Measurements from ENCODE around the gene TMEM214. TPM values are rescaled to one million over a fixed set of nuclear protein-coding genes. Genes with fewer than 3 reads are reported as not detected.
A peak's percentile ranks its signal among the peaks of the same experiment; 100 is the strongest.

Gene TMEM214
- total and polyA plus RNA-seq, 7 donors = 29.4 to 50.4 (median 35.8) TPM

DNA sequence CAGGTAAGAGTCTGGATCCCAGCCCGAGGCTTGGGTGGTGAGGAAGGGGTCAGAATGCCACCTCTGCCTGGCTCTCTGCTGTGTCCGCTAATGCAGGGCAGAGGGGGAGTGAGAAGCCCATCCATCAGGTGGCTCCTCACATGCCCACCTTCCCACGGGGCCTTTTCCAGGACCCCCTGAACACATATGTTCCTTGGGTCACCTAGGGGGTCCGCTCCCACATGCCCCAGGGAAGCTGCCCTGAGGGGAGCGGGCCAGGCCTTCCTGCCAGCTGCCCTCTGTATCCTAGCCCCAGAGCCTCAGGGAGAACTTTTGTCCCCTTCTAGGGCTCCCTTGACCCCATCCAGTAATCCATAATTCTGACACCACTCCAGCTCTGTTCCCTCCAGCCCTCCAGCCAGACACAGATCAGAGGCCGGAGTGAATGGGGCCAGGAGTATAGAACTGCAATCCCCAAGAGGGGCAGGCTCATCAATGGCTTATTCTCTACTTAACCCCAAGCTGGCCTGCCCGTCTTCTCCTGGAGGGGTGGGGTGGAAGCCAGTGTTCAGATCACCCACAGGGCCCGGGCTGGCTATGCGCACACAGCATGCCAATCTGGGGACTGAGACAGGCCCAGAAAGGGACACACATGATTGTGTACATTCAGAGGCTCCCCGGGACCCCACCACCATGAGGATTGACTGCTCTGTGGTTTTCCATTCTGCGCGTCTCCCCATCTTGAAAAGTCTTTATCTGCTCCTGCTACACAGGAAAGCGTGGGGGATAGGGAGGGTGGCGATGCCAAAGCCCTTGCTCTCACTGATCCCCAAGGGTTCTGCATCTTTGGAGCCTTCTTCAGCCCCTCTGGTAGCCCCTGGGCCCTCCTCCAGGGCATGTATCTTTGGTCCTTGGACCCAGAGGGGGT is 46.7 kb downstream of the TMEM214 start:
- Histone ChIP-seq H3K36me3 (ENCODE audit: insufficient read depth in 1 of 2, low read depth in 1 of 2) (no peaks in the 10 kb centered on the region), H3K4me1 (peaks cover 11% of the 10 kb centered on the region), H3K27me3 (ENCODE audit: insufficient read depth in 3 of 3, low read length in 2 of 3) (no peaks in the 10 kb centered on the region), H3K27ac (peak overlapping the region; percentile 67), H3K4me3 (peak overlapping the region; percentile 64), H3K9me3 (no peaks in the 10 kb centered on the region)
- DNase-seq = peak in 1 of 2 donors; percentile 18
- 48 to 56% (median 54%) methylated on average over 12 to 14 of the region's 14 CpGs for whole genome bisulfite sequencing, 3 donors
- intact Hi-C loops (cut with DNase I) = loop anchor here in 1 of 2 donors (5.0 kb wide), 1 partner anchor 42 kb away; no protein-coding TSS in a partner anchor
- ATAC-seq = no peak
- TF ChIP-seq, protein P1, sequence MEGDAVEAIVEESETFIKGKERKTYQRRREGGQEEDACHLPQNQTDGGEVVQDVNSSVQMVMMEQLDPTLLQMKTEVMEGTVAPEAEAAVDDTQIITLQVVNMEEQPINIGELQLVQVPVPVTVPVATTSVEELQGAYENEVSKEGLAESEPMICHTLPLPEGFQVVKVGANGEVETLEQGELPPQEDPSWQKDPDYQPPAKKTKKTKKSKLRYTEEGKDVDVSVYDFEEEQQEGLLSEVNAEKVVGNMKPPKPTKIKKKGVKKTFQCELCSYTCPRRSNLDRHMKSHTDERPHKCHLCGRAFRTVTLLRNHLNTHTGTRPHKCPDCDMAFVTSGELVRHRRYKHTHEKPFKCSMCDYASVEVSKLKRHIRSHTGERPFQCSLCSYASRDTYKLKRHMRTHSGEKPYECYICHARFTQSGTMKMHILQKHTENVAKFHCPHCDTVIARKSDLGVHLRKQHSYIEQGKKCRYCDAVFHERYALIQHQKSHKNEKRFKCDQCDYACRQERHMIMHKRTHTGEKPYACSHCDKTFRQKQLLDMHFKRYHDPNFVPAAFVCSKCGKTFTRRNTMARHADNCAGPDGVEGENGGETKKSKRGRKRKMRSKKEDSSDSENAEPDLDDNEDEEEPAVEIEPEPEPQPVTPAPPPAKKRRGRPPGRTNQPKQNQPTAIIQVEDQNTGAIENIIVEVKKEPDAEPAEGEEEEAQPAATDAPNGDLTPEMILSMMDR (IDR thresholded peaks at IDR 0.05) = no peak

DNA sequence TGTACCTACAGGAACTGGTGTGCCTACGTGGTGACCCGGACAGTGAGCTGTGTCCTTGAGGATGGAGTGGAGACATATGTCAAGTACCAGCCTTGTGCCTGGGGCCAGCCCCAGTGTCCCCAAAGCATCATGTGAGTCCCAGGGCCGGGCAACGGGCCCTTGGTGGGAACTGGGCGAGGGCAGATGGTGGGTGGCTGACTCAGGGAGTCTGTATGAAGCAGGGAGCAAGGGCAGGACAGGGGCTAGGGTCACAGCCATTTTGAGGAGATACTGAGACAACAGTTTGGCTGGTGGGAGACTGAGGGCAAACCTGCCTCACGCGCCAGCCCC is 47.3 kb downstream of the TMEM214 start:
- WGBS, 3 donors = 60 to 79% (median 61%) methylated on average over 7 of the region's 7 CpGs
- TF ChIP-seq, protein P1 (IDR thresholded peaks at IDR 0.05) = no peak
- Histone ChIP-seq H3K9me3 (no peaks in the 10 kb centered on the region), H3K4me3 (peak overlapping the region; percentile 64), H3K4me1 (peaks cover 14% of the 10 kb centered on the region), H3K27me3 (ENCODE audit: insufficient read depth in 3 of 3, low read length in 2 of 3) (no peaks in the 10 kb centered on the region), H3K36me3 (ENCODE audit: insufficient read depth in 1 of 2, low read depth in 1 of 2) (no peaks in the 10 kb centered on the region), H3K27ac (peak overlapping the region; percentile 67)
- intact Hi-C loops (cut with DNase I) = loop anchor here in 1 of 2 donors (5.0 kb wide), 1 partner anchor 43 kb away; no protein-coding TSS in a partner anchor
- ATAC-seq (no peak), DNase-seq (peak in 1 of 2 donors; percentile 18)

DNA sequence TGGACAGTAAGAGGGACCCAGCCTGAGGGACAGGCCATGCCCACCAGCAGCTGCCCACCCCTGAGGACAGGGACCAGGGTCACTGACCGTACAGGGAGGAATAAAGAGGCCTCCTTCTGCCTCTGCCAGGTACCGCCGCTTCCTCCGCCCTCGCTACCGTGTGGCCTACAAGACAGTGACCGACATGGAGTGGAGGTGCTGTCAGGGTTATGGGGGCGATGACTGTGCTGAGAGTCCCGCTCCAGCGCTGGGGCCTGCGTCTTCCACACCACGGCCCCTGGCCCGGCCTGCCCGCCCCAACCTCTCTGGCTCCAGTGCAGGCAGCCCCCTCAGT is 47.8 kb downstream of the TMEM214 start:
- Histone ChIP-seq H3K4me3 (peak overlapping the region; percentile 64), H3K27ac (no peak overlapping the region), H3K27me3 (ENCODE audit: insufficient read depth in 3 of 3, low read length in 2 of 3) (no peaks in the 10 kb centered on the region), H3K9me3 (no peaks in the 10 kb centered on the region), H3K36me3 (ENCODE audit: insufficient read depth in 1 of 2, low read depth in 1 of 2) (no peaks in the 10 kb centered on the region), H3K4me1 (peaks cover 19% of the 10 kb centered on the region)
- ATAC-seq (no peak), DNase-seq (peak in 1 of 2 donors; percentile 24)
- TF ChIP-seq, protein P1 (IDR thresholded peaks at IDR 0.05) = no peak
- intact Hi-C loops (cut with DNase I) = loop anchor here in 1 of 2 donors (5.0 kb wide), 1 partner anchor 43 kb away; no protein-coding TSS in a partner anchor
- WGBS, 3 donors = 58 to 75% (median 61%) methylated on average over 13 to 14 of the region's 14 CpGs

DNA sequence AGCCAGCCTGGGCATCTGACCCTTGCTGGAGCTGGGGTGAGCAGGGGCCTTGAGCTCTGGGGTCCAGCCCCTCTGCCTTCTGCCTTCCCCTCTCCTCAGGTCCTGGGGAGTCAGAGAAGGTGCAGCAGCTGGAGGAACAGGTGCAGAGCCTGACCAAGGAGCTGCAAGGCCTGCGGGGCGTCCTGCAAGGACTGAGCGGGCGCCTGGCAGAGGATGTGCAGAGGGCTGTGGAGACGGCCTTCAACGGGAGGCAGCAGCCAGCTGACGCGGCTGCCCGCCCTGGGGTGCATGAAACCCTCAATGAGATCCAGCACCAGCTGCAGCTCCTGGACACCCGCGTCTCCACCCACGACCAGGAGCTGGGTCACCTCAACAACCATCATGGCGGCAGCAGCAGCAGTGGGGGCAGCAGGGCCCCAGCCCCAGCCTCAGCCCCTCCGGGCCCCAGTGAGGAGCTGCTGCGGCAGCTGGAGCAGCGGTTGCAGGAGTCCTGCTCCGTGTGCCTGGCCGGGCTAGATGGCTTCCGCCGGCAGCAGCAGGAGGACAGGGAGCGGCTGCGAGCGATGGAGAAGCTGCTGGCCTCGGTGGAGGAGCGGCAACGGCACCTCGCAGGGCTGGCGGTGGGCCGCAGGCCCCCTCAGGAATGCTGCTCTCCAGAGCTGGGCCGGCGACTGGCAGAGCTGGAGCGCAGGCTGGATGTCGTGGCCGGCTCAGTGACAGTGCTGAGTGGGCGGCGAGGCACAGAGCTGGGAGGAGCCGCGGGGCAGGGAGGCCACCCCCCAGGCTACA is 49.4 kb downstream of the TMEM214 start:
- H3K27me3 ChIP-seq (ENCODE audit: insufficient read depth in 3 of 3, low read length in 2 of 3) = no peaks in the 10 kb centered on the region
- H3K4me3 ChIP-seq = peak overlapping the region; percentile 64
- H3K4me1 ChIP-seq = peaks cover 21% of the 10 kb centered on the region
- DNase-seq = peak; percentile 16 to 62
- intact Hi-C loops (cut with DNase I) = loop anchor here (1.0 to 5.0 kb wide), 2 partner anchors 32 to 45 kb away; no protein-coding TSS in a partner anchor
- ATAC-seq = peak in 1 of 4 donors; percentile 14
- 41 to 54% (median 43%) methylated on average over 37 to 38 of the region's 38 CpGs for WGBS, 3 donors
- no peaks in the 10 kb centered on the region for H3K9me3 ChIP-seq
- no peaks in the 10 kb centered on the region for H3K36me3 ChIP-seq (ENCODE audit: insufficient read depth in 1 of 2, low read depth in 1 of 2)
- TF ChIP-seq, protein P1 (IDR thresholded peaks at IDR 0.05) = no peak
- peak overlapping the region; percentile 85 for H3K27ac ChIP-seq
